Stimulated activated CD8-positive, alpha-beta memory T cell treated with anti-CD3 and anti-CD28 coated beads, Interleukin-4, amount 100 ng/mL, for 24 hours (primary cell): Measurements from ENCODE around the gene ZCWPW2.

ENCODE experiments used
- DNase-seq: peaks from one replicate; pipeline ENCODE4 v3.0.0-alpha.2; 2020; ENCODE audit warnings: low read depth

ZCWPW2 gene

DNA sequence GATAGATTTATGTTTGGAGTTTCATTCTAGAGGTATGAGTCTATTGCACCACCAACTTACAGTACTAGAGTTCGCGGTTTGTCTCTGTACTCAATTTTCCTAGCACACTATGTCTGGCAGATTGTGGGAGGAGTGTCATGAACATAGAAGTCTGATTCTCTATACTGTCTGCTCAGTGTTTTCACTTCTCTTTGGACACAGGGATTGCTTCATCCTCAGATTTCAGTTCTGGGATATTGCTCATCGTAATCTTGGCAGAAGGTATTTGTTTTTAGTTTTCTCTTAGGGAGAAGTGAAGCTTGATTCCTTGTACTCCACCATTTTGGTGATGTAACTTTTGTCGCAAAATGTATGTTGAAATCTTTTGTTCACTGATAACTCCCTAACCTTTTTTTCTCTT lies 27.9 kb downstream of the ZCWPW2 start:
- DNase-seq: no peak

DNA sequence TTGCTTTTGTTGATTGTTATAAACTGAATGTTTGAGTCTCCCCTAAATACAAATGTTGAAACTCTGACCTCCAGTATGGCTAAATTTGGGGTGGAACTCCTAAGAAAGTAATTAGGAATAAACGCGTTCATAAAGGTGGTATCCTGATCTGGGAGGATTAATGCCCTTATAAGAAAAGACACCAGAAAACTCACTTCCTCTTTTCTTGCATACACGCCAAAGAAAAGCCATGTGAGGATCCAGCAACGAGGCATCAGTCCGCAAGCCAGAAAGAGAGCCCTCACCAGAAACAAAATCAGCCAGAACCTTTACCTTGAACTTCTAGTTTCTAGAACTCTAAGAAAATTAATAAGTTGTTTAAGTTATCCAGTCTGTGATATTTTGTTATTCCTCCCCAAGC lies 37.5 kb downstream of the ZCWPW2 start:
- DNase-seq: no peak

DNA sequence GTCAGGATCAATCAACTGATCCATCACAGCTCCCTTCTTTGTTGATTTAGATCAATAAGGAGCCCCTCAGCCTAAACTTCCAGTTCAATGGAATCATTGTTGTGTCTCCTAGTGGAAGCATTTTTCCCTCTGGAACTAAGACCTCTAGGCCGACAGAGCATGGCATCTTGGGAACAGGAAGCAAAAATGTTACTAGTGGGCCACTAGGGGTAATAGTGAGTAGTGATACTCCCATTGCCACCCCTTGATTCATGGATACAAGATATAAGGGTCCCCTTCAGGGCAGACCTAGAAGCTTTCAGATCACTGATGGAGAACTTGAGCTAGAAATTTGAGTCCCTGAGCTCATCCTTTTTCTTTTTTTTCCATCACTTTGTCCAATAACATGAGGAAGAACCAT lies 40.5 kb downstream of the ZCWPW2 start:
- no peak for DNase-seq

GRCh38 chr3:28399206-28399605 lies 50.7 kb downstream of the ZCWPW2 start:
- no peak for DNase-seq

DNA sequence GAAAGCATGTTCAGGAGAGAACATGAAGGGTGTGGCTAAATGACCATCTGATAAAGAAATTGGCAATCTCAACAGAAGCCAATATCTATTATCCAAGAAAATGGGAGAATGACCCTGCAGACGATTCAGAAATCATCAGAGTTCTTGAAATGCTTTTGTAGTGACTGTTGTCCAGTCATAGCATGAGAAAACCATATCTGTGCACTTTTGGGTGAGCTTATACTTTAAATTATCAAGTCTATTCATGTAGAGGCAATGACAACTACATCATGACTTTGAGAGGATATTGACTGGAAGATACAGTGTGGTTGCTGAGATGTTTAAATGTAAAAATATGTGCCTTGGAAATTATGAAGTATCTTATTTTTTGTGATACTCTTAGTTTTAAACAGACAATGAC lies 57.7 kb downstream of the ZCWPW2 start:
- DNase-seq: no peak

DNA sequence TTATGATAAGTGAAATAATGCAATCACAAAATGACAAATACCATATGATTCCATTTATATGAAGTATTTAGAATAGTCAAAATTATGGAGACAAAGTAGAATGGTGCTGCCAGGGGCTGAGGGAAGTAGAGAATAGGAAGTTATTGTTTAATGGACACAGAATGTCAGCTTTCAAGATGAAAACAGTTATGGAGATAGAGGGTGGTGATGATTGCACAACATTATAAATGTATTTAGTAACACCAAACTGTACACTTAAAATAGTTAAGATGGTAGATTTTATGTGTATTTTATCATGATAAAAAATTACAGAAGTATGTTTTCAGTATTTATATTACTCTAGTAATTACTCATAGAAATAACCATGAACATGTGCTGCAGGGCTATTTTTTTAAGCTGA lies 100.9 kb downstream of the ZCWPW2 start:
- no peak for DNase-seq

GRCh38 chr3:28462866-28463265 lies 114.3 kb downstream of the ZCWPW2 start:
- DNase-seq: no peak

- no peak for DNase-seq
Measured at GRCh38 chr3:28467414-28467813, 118.9 kb downstream of the ZCWPW2 start.

GRCh38 chr3:28476194-28476593 lies 127.7 kb downstream of the ZCWPW2 start:
- DNase-seq: no peak

- no peak for DNase-seq
Measured at GRCh38 chr3:28476764-28477163, 128.2 kb downstream of the ZCWPW2 start.

DNA sequence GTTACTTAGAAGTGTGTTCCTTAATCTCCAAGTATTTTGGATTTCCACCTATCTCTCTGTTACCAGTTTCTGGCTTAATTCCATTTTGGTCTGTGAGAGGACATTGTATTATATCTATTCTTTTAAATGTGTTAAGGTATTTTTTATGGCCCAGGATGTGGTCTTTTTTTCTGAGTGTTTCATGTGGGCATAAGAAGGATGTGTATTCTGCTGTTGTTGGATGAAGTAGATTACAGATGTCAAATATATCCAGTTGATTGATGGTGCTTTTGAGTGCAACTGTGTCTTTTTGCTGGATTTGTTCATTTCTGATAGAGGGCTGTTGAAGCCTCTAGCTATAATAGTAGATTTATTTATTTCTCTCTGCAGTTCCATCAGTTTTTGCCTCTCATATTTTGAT lies 136.6 kb downstream of the ZCWPW2 start:
- DNase-seq: no peak

DNA sequence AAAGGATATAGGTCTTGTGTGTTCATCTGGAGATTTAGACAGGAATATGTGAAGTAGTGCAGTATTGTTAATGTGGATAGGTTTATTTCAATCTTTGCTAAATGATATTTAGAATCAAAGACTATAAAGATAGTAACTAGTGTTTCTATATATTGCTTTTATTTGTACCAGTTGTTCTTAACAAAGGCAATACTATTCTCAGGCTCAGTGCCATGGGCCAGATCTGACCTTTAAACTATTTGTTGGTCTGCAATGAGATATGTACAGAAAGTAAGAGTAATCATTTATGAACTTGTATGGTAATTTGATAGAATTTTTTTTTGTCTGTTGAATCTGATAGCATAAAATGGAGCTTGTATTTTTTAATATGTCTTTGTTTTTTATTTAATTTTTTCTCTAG lies 146.8 kb downstream of the ZCWPW2 start:
- no peak for DNase-seq

DNA sequence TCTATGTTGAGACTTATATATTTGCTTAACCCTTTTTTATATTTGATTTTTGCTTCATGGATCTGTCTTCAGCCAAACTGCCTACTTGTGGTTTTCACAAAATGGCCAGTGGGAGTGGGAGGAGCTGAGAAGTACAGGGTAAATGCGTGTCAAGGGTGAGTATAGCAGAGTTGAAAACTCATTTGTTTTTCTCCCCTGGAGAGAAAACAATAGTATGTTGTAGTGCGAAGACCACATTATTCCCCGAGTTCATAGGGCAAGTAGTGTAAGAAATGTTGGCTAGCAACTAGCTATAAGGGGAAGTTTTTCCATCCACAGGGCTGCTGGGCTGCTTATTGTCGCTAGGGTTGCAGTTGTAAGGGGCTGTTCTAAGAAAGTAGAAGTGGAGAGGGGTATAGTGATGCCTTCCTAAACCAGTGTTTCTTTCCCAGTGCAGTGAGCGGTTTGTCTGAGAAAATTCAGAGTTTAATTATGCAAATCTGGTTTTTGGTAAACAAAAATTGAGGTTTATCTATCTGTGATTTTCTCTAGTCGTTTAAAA lies 153.9 kb downstream of the ZCWPW2 start:
- DNase-seq: no peak

DNA sequence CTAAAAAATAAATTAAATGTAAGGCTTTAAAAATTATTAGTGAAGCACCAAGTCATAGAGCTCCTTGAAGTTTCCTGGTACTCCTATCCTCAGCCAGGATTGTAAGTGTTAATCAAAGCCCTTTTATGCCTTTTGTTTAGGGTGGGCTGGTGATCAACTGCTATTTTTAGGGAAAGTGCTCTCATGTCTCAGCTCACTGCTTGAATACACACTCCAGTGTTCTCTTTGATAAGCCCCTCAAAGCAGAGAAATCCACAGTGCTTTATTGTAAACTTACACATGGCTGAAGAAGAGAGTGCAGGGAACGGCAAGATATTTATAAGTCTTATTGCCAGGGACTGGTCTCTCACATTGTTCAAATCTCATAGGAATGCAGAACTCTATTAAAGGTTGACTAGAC lies 156.5 kb downstream of the ZCWPW2 start:
- DNase-seq: no peak

GRCh38 chr3:28521663-28522062 lies 173.1 kb downstream of the ZCWPW2 start:
- no peak for DNase-seq

GRCh38 chr3:28542351-28542750 lies 193.8 kb downstream of the ZCWPW2 start:
- DNase-seq: no peak

DNA sequence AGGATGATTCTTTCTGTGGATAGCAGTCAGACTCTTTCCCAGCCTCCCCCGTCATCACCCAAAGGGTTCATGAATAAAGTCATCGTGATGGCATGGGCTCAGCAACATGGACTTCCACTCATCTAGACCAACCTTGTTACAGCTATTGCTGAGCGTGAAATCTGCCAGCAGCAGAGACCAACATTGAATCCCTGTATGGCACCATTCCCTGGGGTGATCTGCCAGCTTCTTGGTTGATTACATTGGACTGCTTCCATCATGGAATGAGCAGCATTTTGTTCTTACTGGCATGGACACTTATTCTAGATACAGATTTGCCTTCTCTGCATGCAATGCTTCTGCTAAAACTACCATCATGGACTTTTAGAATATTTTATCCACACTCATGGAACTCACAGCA lies 195.7 kb downstream of the ZCWPW2 start:
- DNase-seq: no peak

GRCh38 chr3:28544831-28545230 lies 196.3 kb downstream of the ZCWPW2 start:
- DNase-seq: no peak

GRCh38 chr3:28547677-28548076 lies 199.2 kb downstream of the ZCWPW2 start:
- no peak for DNase-seq

GRCh38 chr3:28553175-28553574 lies 204.7 kb downstream of the ZCWPW2 start:
- DNase-seq: no peak

- no peak for DNase-seq
Measured at GRCh38 chr3:28556195-28556594, 207.7 kb downstream of the ZCWPW2 start.

- DNase-seq: no peak
Measured at GRCh38 chr3:28564211-28564610, 215.7 kb downstream of the ZCWPW2 start.

GRCh38 chr3:28569357-28569756 lies 220.8 kb downstream of the ZCWPW2 start:
- DNase-seq: no peak

DNA sequence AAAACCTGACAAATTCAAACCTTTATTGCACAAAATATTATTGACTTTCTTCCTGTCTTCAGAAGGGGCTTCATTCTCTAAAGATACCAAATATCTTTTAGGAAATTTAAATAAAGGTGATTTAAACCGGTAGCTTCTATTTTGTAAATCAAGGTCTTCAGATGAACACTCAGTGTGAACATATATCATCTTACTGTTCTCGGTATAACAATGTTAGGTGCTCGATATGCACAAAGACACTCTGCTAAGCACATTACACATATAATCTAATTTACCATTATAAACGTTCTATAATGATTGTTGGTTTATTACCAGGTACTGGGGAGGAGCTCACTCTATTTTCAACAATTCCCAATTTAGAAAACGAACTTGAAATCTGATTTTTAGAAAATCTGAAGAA lies 225.5 kb downstream of the ZCWPW2 start:
- no peak for DNase-seq
